ENCODE data around the gene ST6GALNAC4. TPM values are rescaled to one million over a fixed set of nuclear protein-coding genes. Genes with fewer than 3 reads are reported as not detected.

Gene ST6GALNAC4
- total RNA-seq, 2 experiments from 2014 or later: 118 to 180 TPM

GRCh38 chr9:127876764-127877562 is 39.9 kb downstream of the ST6GALNAC4 start:
- Histone ChIP-seq H3K79me2 (ENCODE audit: insufficient read depth, low read depth, low read length) (no peaks in the 10 kb centered on the region), H3K27ac (ENCODE audit: low read depth, low read length, poor library complexity, severe bottlenecking) (no peak overlapping the region), H3K36me3 (ENCODE audit: insufficient read depth, low read length) (no peaks in the 10 kb centered on the region), H2AFZ (ENCODE audit: low read length) (no peak overlapping the region), H4K20me1 (ENCODE audit: insufficient read depth, low read length) (no peaks in the 10 kb centered on the region), H3K9me3 (ENCODE audit: low read length) (no peaks in the 10 kb centered on the region), H3K4me2 (ENCODE audit: low read length) (no peak overlapping the region), H3K9me2 (ENCODE audit: insufficient read depth, low read length) (no peaks in the 10 kb centered on the region), H3K4me1 (ENCODE audit: insufficient read depth, low read length, poor library complexity, severe bottlenecking) (peaks cover 28% of the 10 kb centered on the region), H3K4me3 (ENCODE audit: low read depth, low read length, poor library complexity, severe bottlenecking) (no peak overlapping the region)
- CTCF ChIA-PET (ENCODE audit: unreplicated experiment): no interaction called here
- DNase-seq (ENCODE audit: low spot score): no peak
- intact Hi-C loops (cut with micrococcal nuclease; ENCODE audit: unreplicated experiment): loop anchor here (10.0 kb wide), 1 partner anchor 372 kb away; no protein-coding TSS in a partner anchor
- no peak for TF ChIP-seq CTCF (conservative IDR thresholded peaks at IDR 0.05; ENCODE audit: low read length)
- no TSS peak for BruUV-seq (replicated peaks)
- POLR2A ChIA-PET: no interaction called here

- H3K9me2 ChIP-seq (ENCODE audit: insufficient read depth, low read length): no peaks in the 10 kb centered on the region
- BruUV-seq (replicated peaks): no TSS peak
- no peak for DNase-seq (ENCODE audit: low spot score)
- H3K4me3 ChIP-seq (ENCODE audit: low read depth, low read length, poor library complexity, severe bottlenecking): no peak overlapping the region
- ChIA-PET POLR2A (interaction anchor here (0.7 kb wide), 1 partner anchor 65 kb away, joined by 3 read pairs; no protein-coding TSS in a partner anchor), CTCF (ENCODE audit: unreplicated experiment) (no interaction called here)
- H3K79me2 ChIP-seq (ENCODE audit: insufficient read depth, low read depth, low read length): no peaks in the 10 kb centered on the region
- no peak overlapping the region for H3K27ac ChIP-seq (ENCODE audit: low read depth, low read length, poor library complexity, severe bottlenecking)
- H4K20me1 ChIP-seq (ENCODE audit: insufficient read depth, low read length): no peaks in the 10 kb centered on the region
- intact Hi-C loops (cut with micrococcal nuclease; ENCODE audit: unreplicated experiment): loop anchor here (10.0 kb wide), 1 partner anchor 371 kb away; no protein-coding TSS in a partner anchor
- no peak for TF ChIP-seq CTCF (conservative IDR thresholded peaks at IDR 0.05; ENCODE audit: low read length)
- no peak for TF ChIP-seq EZH2phosphoT487 (IDR thresholded peaks at IDR 0.05; ENCODE audit: borderline replicate concordance, low read depth, low read length)
- no peaks in the 10 kb centered on the region for H3K9me3 ChIP-seq (ENCODE audit: low read length)
- no peak overlapping the region for H3K4me2 ChIP-seq (ENCODE audit: low read length)
- H2AFZ ChIP-seq (ENCODE audit: low read length): no peak overlapping the region
- H3K4me1 ChIP-seq (ENCODE audit: insufficient read depth, low read length, poor library complexity, severe bottlenecking): peaks cover 27% of the 10 kb centered on the region
- H3K36me3 ChIP-seq (ENCODE audit: insufficient read depth, low read length): no peaks in the 10 kb centered on the region
Measured at GRCh38 chr9:127876026-127876763, 40.6 kb downstream of the ST6GALNAC4 start.

All from OCI-LY7 (cell line).